HG03039 (cell line): Measurements from ENCODE around the gene GRM3.
A peak's percentile ranks its signal among the peaks of the same experiment; 100 is the strongest.

Experiments used
- ATAC-seq: cut with Tn5 transposase; IDR thresholded peaks from one replicate; pipeline ENCODE4 v1.9.1; 2021; ENCODE audit warnings: mild to moderate bottlenecking, moderate library complexity; ENCODE audit not compliant: unreplicated experiment

Gene GRM3

DNA sequence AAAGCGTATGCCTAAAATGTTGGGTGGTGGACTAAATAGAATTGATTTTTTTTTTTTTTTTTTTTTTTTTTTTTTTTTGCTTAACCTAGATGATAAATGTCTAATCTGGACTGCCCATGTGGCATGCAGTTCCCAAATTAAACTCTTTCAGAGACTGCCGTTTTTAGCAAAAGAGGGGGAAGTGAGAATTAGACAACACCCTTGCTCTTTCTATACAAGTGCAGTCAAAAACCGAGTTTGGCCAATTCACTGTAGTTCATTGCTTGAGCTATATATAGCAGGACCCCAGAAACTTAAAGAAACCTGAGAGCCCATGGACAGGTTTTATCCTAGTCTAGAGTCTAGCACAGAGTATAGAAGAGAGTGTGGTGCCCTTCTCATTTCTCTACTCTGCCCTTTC lies 141.9 kb downstream of the GRM3 start:
- peak; percentile 83 for ATAC-seq

DNA sequence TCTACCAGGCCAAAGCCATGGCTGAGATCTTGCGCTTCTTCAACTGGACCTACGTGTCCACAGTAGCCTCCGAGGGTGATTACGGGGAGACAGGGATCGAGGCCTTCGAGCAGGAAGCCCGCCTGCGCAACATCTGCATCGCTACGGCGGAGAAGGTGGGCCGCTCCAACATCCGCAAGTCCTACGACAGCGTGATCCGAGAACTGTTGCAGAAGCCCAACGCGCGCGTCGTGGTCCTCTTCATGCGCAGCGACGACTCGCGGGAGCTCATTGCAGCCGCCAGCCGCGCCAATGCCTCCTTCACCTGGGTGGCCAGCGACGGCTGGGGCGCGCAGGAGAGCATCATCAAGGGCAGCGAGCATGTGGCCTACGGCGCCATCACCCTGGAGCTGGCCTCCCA lies 142.7 kb downstream of the GRM3 start:
- no peak for ATAC-seq

GRCh38 chr7:86788948-86789347 lies 145.2 kb downstream of the GRM3 start:
- ATAC-seq, result peak; percentile 50

DNA sequence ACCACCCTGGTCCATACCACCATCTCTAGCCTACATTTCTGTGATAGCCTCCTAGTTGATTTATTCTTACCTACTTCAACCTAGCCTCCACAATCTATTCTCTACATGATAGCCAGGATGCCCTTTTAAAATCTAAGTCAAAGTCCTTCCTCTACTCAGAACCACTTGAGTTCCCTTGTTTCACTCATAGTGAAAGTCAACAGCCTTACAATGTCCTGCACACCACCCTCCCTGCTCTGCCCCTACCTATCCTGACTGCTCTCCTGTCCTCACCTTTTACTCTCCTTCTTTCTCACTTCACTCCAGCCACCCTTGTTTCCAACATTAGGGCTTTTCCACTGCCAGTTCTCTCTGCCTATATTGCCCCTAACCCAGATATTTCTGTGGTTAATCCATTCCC lies 146.7 kb downstream of the GRM3 start:
- ATAC-seq, result peak; percentile 67

DNA sequence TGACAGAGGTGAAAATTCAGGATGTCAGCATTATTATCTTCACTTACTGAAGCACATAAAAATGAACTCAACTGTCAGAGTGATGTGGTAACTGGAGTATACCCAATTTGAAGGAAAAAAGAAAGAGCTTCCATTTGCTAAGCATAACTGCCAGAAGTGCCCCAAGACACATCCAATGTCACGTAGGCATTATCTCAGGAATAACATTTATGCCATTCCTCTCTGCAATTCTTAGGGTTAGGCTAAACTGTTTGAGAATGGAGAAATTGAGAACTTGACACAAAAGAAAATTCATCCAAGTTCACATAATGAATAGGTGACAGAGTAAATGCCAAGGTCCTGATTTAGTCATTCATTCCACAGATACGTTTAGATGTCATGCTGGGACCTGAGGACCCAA lies 148.6 kb downstream of the GRM3 start:
- ATAC-seq, result no peak

DNA sequence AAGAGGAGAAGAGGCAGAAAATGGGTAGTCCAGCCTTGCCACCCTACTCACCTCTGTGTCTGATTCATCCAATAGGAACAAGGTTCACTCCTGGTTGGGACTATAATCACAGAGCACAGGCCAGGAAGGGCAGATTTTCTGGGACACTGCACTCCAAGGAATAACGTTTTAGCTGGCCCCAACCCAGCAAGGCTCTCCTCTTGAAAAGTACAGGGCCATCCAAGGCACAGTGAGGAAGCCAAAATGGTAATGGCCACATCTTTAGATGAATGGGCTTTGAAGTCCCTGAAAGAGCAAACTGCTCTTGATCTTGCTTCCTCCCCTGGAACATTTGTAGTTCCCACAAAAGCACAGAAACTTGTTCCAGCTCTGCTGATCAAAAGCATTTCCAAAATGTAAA lies 149.4 kb downstream of the GRM3 start:
- ATAC-seq, result no peak

- ATAC-seq, result no peak
These were observed 171.1 kb downstream of the GRM3 start for GRCh38 chr7:86814661-86815379.

DNA sequence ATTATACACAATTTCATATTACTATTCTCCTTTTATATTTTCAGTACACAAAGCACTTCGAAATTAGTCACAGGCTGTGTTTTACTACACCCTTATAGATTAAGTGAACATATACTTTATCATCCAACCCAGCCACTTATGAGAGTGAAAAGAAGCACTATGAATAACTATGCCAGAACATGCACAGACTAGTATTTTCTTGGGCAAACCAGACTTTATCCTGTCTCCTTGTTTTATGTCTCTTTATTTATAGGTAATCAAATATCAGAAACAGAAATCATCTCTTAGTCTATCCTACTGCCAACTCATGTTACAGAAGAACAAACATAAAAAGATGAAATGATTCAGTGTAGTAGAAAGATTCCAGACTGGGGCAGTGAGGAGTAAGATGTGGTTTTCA lies 171.8 kb downstream of the GRM3 start:
- no peak for ATAC-seq

GRCh38 chr7:86818903-86819302 lies 175.2 kb downstream of the GRM3 start:
- ATAC-seq, result no peak

DNA sequence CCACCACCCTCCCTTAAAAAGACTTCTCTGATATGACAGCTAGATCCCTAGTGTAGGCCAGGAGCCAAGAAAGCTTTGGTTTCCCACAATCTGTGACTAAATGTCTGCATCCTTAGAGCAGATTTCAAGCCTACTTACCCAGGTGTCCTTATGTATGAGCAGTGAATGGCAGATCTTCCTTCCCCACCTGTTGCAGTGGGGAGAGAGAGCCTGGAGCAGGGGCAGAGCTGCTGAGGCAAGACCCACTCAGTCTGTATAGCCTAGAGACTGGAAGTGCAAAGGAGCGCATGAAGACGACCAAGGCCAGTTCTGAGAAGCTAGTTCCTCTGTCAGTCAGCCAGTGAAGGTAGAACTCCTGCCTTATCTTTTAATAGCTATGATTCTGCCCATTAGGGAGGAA lies 180.1 kb downstream of the GRM3 start:
- no peak for ATAC-seq

DNA sequence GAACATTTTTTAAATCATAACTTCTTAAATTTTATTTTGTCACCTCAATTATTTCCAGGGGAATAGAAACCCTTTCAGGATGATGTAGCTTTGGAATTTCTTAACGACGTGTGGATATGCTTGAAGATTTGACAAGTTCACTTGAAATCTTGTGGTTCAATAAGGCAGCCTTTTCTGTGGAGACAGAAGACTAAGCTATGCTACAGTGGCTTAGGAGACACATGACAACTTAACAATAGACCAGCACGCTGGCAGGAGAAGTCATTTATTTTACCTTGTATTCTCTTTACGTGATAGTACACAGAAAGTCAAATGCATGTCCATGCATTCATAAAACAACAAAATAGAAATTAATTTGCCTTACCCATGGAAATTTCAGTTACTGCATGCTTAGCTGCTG lies 181.6 kb downstream of the GRM3 start:
- no peak for ATAC-seq

DNA sequence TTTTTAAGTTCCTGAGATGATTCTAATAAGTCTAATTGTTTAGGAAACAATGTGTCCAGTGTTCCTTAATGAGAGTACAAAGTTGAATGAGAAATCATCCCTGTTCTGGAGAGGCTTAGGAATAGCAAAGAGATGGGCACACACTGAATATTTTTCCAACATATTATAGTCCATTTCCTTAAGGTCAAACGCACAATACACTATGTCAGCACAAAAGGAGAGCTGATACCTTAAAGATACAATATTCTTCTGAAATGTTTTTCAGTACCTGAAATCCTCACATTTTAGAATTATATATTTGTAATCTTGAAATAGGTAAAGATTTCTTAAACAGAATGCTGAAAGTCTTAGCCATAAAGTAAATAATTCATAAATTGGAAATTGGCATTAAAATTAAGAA lies 183.2 kb downstream of the GRM3 start:
- ATAC-seq, result no peak

DNA sequence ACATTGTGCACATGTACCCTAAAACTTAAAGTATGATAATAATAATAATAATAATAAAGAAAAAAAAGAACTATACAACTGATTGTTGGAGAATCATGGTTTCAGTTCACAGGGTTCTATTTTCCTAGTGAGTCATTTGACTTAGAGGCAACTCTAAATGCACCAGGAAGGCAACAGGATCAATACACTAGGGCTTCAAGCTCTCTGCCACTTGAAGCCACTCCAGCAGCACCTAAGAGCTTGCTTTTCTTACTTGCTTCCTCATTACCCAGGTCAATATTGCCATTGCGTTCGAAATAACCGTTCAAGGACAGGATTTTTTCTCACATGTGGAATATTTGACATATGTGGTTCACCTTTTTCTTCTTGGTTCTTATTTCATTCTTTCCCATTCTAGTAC lies 189.7 kb downstream of the GRM3 start:
- ATAC-seq, result no peak

DNA sequence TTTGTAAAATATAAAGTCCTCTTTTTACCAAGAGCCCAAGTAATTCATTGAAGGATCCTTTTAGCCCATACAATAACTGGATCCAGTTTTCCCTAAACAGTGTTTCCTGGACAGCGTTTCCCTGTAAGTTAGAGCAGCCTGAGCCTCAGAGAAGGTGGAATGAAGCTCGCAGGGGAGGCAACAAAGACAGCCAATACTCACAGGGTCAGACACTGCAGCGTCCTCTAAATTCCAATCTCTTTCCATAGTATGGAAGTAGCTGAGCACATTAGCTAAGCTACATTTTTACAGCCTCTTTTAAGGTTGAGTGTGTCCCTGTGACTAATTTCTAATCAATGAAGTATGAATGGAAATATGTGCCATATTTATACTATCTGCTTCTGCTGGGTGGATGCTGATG lies 193.5 kb downstream of the GRM3 start:
- ATAC-seq, result no peak

DNA sequence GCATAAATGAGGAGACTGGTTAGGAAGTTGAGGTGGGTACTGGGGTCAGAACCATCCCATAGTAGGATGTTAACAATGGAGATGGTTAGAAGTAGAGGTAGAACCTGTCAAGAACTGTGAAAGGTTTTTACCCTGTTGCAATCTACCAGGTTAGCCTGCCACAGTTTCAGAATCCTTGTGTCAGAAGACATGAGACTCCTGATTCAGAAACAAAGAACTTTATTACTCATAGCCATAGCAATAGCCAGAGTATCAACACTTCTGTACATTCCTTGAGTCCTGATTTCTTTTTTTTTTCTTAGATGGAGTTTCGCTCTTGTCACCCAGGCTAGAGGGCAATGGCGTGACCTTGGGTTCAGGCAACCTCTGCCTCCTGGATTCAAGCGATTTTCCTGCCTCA lies 200.9 kb downstream of the GRM3 start:
- peak; percentile 89 for ATAC-seq

- ATAC-seq, result no peak
These were observed 202.9 kb downstream of the GRM3 start for GRCh38 chr7:86846494-86847190.

GRCh38 chr7:86848226-86848625 lies 204.5 kb downstream of the GRM3 start:
- ATAC-seq, result no peak

- no peak for ATAC-seq
These were observed 207.9 kb downstream of the GRM3 start for GRCh38 chr7:86851566-86851965.

- no peak for ATAC-seq
These were observed 219.7 kb downstream of the GRM3 start for GRCh38 chr7:86863452-86863851.

GRCh38 chr7:86867163-86867762 lies 223.6 kb downstream of the GRM3 start:
- ATAC-seq, result no peak

- no peak for ATAC-seq
These were observed 232.4 kb downstream of the GRM3 start for GRCh38 chr7:86876146-86876545.

DNA sequence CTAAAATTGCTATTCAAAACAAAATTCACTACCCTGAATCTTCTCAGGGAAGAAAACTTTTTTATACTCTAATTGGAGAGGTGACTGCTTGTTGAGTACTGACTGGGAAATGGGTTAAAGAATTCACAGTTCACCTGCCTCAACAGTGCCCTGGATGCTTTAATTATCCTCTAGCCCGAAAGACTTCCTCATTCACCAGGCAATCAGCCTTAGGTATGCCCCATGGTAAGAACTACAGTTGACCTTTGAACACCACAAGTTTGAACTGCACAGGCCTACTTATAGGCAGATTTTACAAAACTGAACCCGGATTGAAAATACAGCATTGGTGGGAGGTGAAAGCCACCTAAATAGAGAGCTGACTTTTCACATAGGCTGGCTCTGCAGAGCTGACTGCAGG lies 240.4 kb downstream of the GRM3 start:
- ATAC-seq, result no peak
